ENCODE data around the gene DPEP2NB. TPM values are rescaled to one million over a fixed set of nuclear protein-coding genes. Genes with fewer than 3 reads are reported as not detected.
A peak's percentile ranks its signal among the peaks of the same experiment; 100 is the strongest.

The DPEP2NB gene
- total and polyA plus RNA-seq, 4 donors, result not detected

- Histone ChIP-seq H3K36me3 (ENCODE audit: control insufficient read depth in 4 of 4, insufficient read depth in 3 of 4, low read depth in 1 of 4, low read length in 3 of 4) (no peaks in the 10 kb centered on the region), H3K4me1 (ENCODE audit: control insufficient read depth in 4 of 4, insufficient read depth in 4 of 4, low read length in 3 of 4) (peaks cover 3 to 33% (median 18%) of the 10 kb centered on the region in 4 donors), H3K9me3 (ENCODE audit: control insufficient read depth in 4 of 4, low read length in 3 of 4) (no peaks in the 10 kb centered on the region), H3K4me3 (ENCODE audit: low read depth in 1 of 3, low read length in 3 of 3) (peak overlapping the region in 1 of 3 donors; percentile 6), H3K27me3 (ENCODE audit: control insufficient read depth in 4 of 4, insufficient read depth in 4 of 4, low read length in 3 of 4) (no peaks in the 10 kb centered on the region), H3K9ac (ENCODE audit: low read depth in 1 of 2, low read length in 2 of 2) (no peak overlapping the region), H3K27ac (ENCODE audit: low read depth in 1 of 2, low read length in 2 of 2) (peak overlapping the region; percentile 11 to 34)
- no peak for DNase-seq (ENCODE audit: low spot score)
- TF ChIP-seq, protein P1, sequence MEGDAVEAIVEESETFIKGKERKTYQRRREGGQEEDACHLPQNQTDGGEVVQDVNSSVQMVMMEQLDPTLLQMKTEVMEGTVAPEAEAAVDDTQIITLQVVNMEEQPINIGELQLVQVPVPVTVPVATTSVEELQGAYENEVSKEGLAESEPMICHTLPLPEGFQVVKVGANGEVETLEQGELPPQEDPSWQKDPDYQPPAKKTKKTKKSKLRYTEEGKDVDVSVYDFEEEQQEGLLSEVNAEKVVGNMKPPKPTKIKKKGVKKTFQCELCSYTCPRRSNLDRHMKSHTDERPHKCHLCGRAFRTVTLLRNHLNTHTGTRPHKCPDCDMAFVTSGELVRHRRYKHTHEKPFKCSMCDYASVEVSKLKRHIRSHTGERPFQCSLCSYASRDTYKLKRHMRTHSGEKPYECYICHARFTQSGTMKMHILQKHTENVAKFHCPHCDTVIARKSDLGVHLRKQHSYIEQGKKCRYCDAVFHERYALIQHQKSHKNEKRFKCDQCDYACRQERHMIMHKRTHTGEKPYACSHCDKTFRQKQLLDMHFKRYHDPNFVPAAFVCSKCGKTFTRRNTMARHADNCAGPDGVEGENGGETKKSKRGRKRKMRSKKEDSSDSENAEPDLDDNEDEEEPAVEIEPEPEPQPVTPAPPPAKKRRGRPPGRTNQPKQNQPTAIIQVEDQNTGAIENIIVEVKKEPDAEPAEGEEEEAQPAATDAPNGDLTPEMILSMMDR (IDR thresholded peaks at IDR 0.05; ENCODE audit: low read depth, low read length, missing input control), result no peak
- no peak for TF ChIP-seq HNF4A (conservative IDR thresholded peaks at IDR 0.05)
- TF ChIP-seq HNF4G (IDR thresholded peaks at IDR 0.05), result no peak
- no peak for TF ChIP-seq NR2F2 (IDR thresholded peaks at IDR 0.05)
- TF ChIP-seq FOXA2 (IDR thresholded peaks at IDR 0.05), result no peak
- TF ChIP-seq ATF3 (IDR thresholded peaks at IDR 0.05), result no peak
- TF ChIP-seq RAD21 (IDR thresholded peaks at IDR 0.05), result no peak
- no peak for TF ChIP-seq SP1 (IDR thresholded peaks at IDR 0.05)
- no peak for TF ChIP-seq GABPA (IDR thresholded peaks at IDR 0.05 in 1 of 2, conservative IDR thresholded peaks at IDR 0.05 in 1 of 2)
- TF ChIP-seq EGR1 (IDR thresholded peaks at IDR 0.05; ENCODE audit: low read depth in 2 of 2), result no peak
- TF ChIP-seq REST (IDR thresholded peaks at IDR 0.05), result no peak
- TF ChIP-seq JUND (IDR thresholded peaks at IDR 0.05), result no peak
- no peak for TF ChIP-seq RXRA (IDR thresholded peaks at IDR 0.05)
- no peak for TF ChIP-seq YY1 (IDR thresholded peaks at IDR 0.05)
- TF ChIP-seq ZBTB33 (IDR thresholded peaks at IDR 0.05), result no peak
- TF ChIP-seq TAF1 (conservative IDR thresholded peaks at IDR 0.05), result no peak
- TF ChIP-seq FOXA1 (IDR thresholded peaks at IDR 0.05), result no peak
- TF ChIP-seq MAX (IDR thresholded peaks at IDR 0.05), result no peak
- whole genome bisulfite sequencing, result 79% methylated on average over 3 of the region's 3 CpGs
These were observed 49.0 kb downstream of the DPEP2NB start for GRCh38 chr16:67966549-67967182.

Data from liver (tissue), 9 donors.